ENCODE results near the gene ENHO.

ENHO gene

GRCh38 chr9:34515959-34516358 is 6.8 kb downstream of the ENHO start:
- Histone ChIP-seq H3K9me3 (ENCODE audit: low read length) (no peaks in the 10 kb centered on the region), H3K36me3 (ENCODE audit: insufficient read depth, low read length) (no peaks in the 10 kb centered on the region), H3K4me3 (ENCODE audit: low read length) (no peak overlapping the region), H2AFZ (ENCODE audit: low read depth, low read length) (no peak overlapping the region), H3K4me1 (ENCODE audit: insufficient read depth, low read length) (peaks cover 27% of the 10 kb centered on the region), H3K27me3 (ENCODE audit: insufficient read depth, low read length) (no peaks in the 10 kb centered on the region)

- Histone ChIP-seq H3K27me3 (ENCODE audit: insufficient read depth, low read length) (no peaks in the 10 kb centered on the region), H3K4me1 (ENCODE audit: insufficient read depth, low read length) (peaks cover 38% of the 10 kb centered on the region), H3K4me3 (ENCODE audit: low read length) (no peak overlapping the region), H3K9me3 (ENCODE audit: low read length) (no peaks in the 10 kb centered on the region), H3K36me3 (ENCODE audit: insufficient read depth, low read length) (no peaks in the 10 kb centered on the region), H2AFZ (ENCODE audit: low read depth, low read length) (no peak overlapping the region)
Measured at GRCh38 chr9:34514816-34515215, 8.0 kb downstream of the ENHO start.

- Histone ChIP-seq H3K36me3 (ENCODE audit: insufficient read depth, low read length) (no peaks in the 10 kb centered on the region), H3K9me3 (ENCODE audit: low read length) (no peaks in the 10 kb centered on the region), H3K27me3 (ENCODE audit: insufficient read depth, low read length) (no peaks in the 10 kb centered on the region), H3K4me3 (ENCODE audit: low read length) (no peak overlapping the region), H2AFZ (ENCODE audit: low read depth, low read length) (no peak overlapping the region), H3K4me1 (ENCODE audit: insufficient read depth, low read length) (peaks cover 38% of the 10 kb centered on the region)
Measured at GRCh38 chr9:34514401-34514800, 8.4 kb downstream of the ENHO start.

- H3K36me3 ChIP-seq (ENCODE audit: insufficient read depth, low read length), result no peaks in the 10 kb centered on the region
- no peaks in the 10 kb centered on the region for H3K27me3 ChIP-seq (ENCODE audit: insufficient read depth, low read length)
- no peak overlapping the region for H2AFZ ChIP-seq (ENCODE audit: low read depth, low read length)
- no peaks in the 10 kb centered on the region for H3K9me3 ChIP-seq (ENCODE audit: low read length)
- H3K4me1 ChIP-seq (ENCODE audit: insufficient read depth, low read length), result peaks cover 38% of the 10 kb centered on the region
- no peak overlapping the region for H3K4me3 ChIP-seq (ENCODE audit: low read length)
Measured at GRCh38 chr9:34513567-34514214, 9.1 kb downstream of the ENHO start.

- H3K36me3 ChIP-seq (ENCODE audit: insufficient read depth, low read length), result no peaks in the 10 kb centered on the region
- H3K27me3 ChIP-seq (ENCODE audit: insufficient read depth, low read length), result no peaks in the 10 kb centered on the region
- no peaks in the 10 kb centered on the region for H3K9me3 ChIP-seq (ENCODE audit: low read length)
- H3K4me3 ChIP-seq (ENCODE audit: low read length), result no peak overlapping the region
- H2AFZ ChIP-seq (ENCODE audit: low read depth, low read length), result no peak overlapping the region
- H3K4me1 ChIP-seq (ENCODE audit: insufficient read depth, low read length), result peaks cover 38% of the 10 kb centered on the region
Measured at GRCh38 chr9:34512131-34513078, 10.4 kb downstream of the ENHO start.

- no peaks in the 10 kb centered on the region for H3K36me3 ChIP-seq (ENCODE audit: insufficient read depth, low read length)
- peaks cover 38% of the 10 kb centered on the region for H3K4me1 ChIP-seq (ENCODE audit: insufficient read depth, low read length)
- no peak overlapping the region for H2AFZ ChIP-seq (ENCODE audit: low read depth, low read length)
- H3K9me3 ChIP-seq (ENCODE audit: low read length), result no peaks in the 10 kb centered on the region
- no peak overlapping the region for H3K4me3 ChIP-seq (ENCODE audit: low read length)
- no peaks in the 10 kb centered on the region for H3K27me3 ChIP-seq (ENCODE audit: insufficient read depth, low read length)
Measured at GRCh38 chr9:34510497-34511468, 12.0 kb downstream of the ENHO start.

GRCh38 chr9:34508951-34509350 is 13.8 kb downstream of the ENHO start:
- Histone ChIP-seq H3K9me3 (ENCODE audit: low read length) (no peaks in the 10 kb centered on the region), H3K27me3 (ENCODE audit: insufficient read depth, low read length) (no peaks in the 10 kb centered on the region), H3K36me3 (ENCODE audit: insufficient read depth, low read length) (no peaks in the 10 kb centered on the region), H2AFZ (ENCODE audit: low read depth, low read length) (no peak overlapping the region), H3K4me1 (ENCODE audit: insufficient read depth, low read length) (peaks cover 35% of the 10 kb centered on the region), H3K4me3 (ENCODE audit: low read length) (no peak overlapping the region)

- H3K4me3 ChIP-seq (ENCODE audit: low read length), result no peak overlapping the region
- peaks cover 31% of the 10 kb centered on the region for H3K4me1 ChIP-seq (ENCODE audit: insufficient read depth, low read length)
- H3K36me3 ChIP-seq (ENCODE audit: insufficient read depth, low read length), result no peaks in the 10 kb centered on the region
- H2AFZ ChIP-seq (ENCODE audit: low read depth, low read length), result no peak overlapping the region
- H3K9me3 ChIP-seq (ENCODE audit: low read length), result no peaks in the 10 kb centered on the region
- no peaks in the 10 kb centered on the region for H3K27me3 ChIP-seq (ENCODE audit: insufficient read depth, low read length)
Measured at GRCh38 chr9:34508463-34508862, 14.3 kb downstream of the ENHO start.

- Histone ChIP-seq H2AFZ (ENCODE audit: low read depth, low read length) (no peak overlapping the region), H3K4me1 (ENCODE audit: insufficient read depth, low read length) (peaks cover 26% of the 10 kb centered on the region), H3K36me3 (ENCODE audit: insufficient read depth, low read length) (no peaks in the 10 kb centered on the region), H3K27me3 (ENCODE audit: insufficient read depth, low read length) (no peaks in the 10 kb centered on the region), H3K4me3 (ENCODE audit: low read length) (no peak overlapping the region), H3K9me3 (ENCODE audit: low read length) (no peaks in the 10 kb centered on the region)
Measured at GRCh38 chr9:34507966-34508365, 14.8 kb downstream of the ENHO start.

- no peaks in the 10 kb centered on the region for H3K36me3 ChIP-seq (ENCODE audit: insufficient read depth, low read length)
- H2AFZ ChIP-seq (ENCODE audit: low read depth, low read length), result no peak overlapping the region
- H3K4me3 ChIP-seq (ENCODE audit: low read length), result no peak overlapping the region
- no peaks in the 10 kb centered on the region for H3K27me3 ChIP-seq (ENCODE audit: insufficient read depth, low read length)
- no peaks in the 10 kb centered on the region for H3K9me3 ChIP-seq (ENCODE audit: low read length)
- H3K4me1 ChIP-seq (ENCODE audit: insufficient read depth, low read length), result peaks cover 26% of the 10 kb centered on the region
Measured at GRCh38 chr9:34507556-34507955, 15.2 kb downstream of the ENHO start.

- Histone ChIP-seq H2AFZ (ENCODE audit: low read depth, low read length) (no peak overlapping the region), H3K4me3 (ENCODE audit: low read length) (no peak overlapping the region), H3K9me3 (ENCODE audit: low read length) (no peaks in the 10 kb centered on the region), H3K4me1 (ENCODE audit: insufficient read depth, low read length) (peaks cover 28% of the 10 kb centered on the region), H3K36me3 (ENCODE audit: insufficient read depth, low read length) (no peaks in the 10 kb centered on the region), H3K27me3 (ENCODE audit: insufficient read depth, low read length) (no peaks in the 10 kb centered on the region)
Measured at GRCh38 chr9:34506623-34507022, 16.2 kb downstream of the ENHO start.

- Histone ChIP-seq H3K27me3 (ENCODE audit: insufficient read depth, low read length) (no peaks in the 10 kb centered on the region), H3K36me3 (ENCODE audit: insufficient read depth, low read length) (no peaks in the 10 kb centered on the region), H2AFZ (ENCODE audit: low read depth, low read length) (no peak overlapping the region), H3K4me1 (ENCODE audit: insufficient read depth, low read length) (peaks cover 26% of the 10 kb centered on the region), H3K9me3 (ENCODE audit: low read length) (no peaks in the 10 kb centered on the region), H3K4me3 (ENCODE audit: low read length) (no peak overlapping the region)
Measured at GRCh38 chr9:34505370-34506120, 17.2 kb downstream of the ENHO start.

All from neuron (in vitro differentiated cells).